Skeletal muscle cell (primary cell): ENCODE results near the gene PRKCZ.

Experiments used
- DNase-seq: peaks from one replicate; pipeline ENCODE4 v3.0.0-alpha.2; 2010; ENCODE audit warnings: low read depth
- H3K4me3 ChIP-seq: 2 replicates; pipeline ENCODE4 v1.5.1; 2011; ENCODE audit warnings: low read depth, mild to moderate bottlenecking, control low read depth, low read length, moderate library complexity

The PRKCZ gene

GRCh38 chr1:2228694-2229036 lies 178.5 kb downstream of the PRKCZ start:
- peak overlapping the region; percentile 76 for H3K4me3 ChIP-seq
- no peak for DNase-seq

DNA sequence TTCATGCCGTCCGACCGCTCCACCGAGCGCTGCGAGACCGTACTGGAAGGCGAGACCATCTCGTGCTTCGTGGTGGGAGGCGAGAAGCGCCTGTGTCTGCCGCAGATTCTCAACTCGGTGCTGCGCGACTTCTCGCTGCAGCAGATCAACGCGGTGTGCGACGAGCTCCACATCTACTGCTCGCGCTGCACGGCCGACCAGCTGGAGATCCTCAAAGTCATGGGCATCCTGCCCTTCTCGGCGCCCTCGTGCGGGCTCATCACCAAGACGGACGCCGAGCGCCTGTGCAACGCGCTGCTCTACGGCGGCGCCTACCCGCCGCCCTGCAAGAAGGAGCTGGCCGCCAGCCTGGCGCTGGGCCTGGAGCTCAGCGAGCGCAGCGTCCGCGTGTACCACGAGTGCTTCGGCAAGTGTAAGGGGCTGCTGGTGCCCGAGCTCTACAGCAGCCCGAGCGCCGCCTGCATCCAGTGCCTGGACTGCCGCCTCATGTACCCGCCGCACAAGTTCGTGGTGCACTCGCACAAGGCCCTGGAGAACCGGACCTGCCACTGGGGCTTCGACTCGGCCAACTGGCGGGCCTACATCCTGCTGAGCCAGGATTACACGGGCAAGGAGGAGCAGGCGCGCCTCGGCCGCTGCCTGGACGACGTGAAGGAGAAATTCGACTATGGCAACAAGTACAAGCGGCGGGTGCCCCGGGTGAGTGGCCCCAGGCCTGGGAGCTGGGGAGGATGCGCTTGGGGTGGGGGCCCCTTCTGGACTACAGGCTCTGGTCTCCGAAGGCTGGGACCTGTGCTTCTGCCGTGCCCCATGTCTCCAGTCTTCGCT lies 179.0 kb downstream of the PRKCZ start:
- no peak for DNase-seq
- H3K4me3 ChIP-seq, result peak overlapping the region; percentile 76

- peak overlapping the region; percentile 76 for H3K4me3 ChIP-seq
- DNase-seq, result no peak
Observed at GRCh38 chr1:2229911-2230731, 179.9 kb downstream of the PRKCZ start.

- no peak for DNase-seq
- peak overlapping the region; percentile 76 for H3K4me3 ChIP-seq
Observed at GRCh38 chr1:2230781-2231531, 180.7 kb downstream of the PRKCZ start.

- peak overlapping the region; percentile 76 for H3K4me3 ChIP-seq
Observed at GRCh38 chr1:2231532-2232254, 181.5 kb downstream of the PRKCZ start.

DNA sequence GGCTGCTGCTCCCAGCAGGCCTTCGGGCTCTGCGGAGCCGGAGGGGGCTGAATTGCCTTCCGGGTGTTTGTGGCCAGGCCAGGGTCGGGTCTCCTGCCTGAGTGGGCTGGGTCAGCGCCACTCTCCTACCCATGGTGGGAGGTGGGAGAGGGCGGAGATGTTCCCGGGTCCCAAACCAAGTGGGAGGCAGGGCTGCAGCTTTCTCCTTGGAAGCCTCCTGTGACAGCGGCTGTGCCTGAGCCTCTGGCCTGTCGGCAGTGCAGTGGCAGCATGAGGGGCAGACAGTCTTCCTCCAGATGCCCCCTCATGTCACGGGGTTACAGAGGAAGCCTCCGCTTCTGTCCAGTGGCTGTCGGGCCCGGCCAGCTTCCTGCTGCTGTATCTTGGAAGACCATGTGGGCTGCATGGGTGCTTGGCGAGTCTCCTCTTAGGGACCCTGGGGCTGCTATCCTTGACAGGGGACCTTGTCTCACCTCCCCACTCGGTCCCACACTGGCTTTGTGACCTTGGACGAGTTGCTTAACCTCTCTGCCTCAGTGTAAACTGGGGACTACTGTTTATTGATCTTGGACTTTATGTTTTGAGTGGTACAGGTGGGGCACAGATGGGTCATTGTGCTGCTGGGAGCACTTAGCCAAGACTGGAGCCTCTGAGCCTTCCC lies 182.2 kb downstream of the PRKCZ start:
- no peak for DNase-seq
- H3K4me3 ChIP-seq, result peak overlapping the region; percentile 76

More at GRCh38 chr1:2231532-2232254, 181.5 kb downstream of the PRKCZ start:
- DNase-seq, result no peak

DNA sequence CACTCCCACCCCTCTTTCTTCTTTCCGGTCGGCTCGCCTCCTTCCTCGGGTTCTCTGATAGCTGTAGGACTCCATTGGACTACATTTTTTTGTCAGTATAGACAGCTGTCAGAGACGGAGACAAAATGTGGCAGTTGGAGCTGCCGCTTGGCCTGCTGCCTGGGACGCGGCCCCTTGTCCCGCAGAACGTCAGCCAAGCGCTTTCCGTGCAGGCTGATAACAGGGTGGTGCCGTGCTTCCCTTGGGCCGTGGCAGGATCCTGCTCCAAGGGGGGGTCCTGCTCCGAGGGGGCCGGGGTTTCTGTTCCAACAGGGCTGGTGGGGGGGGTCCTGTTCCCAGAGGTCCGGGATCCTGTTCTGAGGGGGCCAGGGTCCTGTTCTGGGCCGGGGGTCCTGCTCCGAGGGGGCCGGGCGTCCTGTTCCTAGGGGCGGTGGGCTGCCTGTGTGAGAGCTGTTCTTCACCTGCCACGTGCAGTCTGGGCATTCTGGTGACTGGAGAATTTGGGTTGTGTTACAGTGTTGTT lies 182.8 kb downstream of the PRKCZ start:
- H3K4me3 ChIP-seq, result peak overlapping the region; percentile 76
- DNase-seq, result no peak

- no peak for DNase-seq
- peak overlapping the region; percentile 14 for H3K4me3 ChIP-seq
Observed at GRCh38 chr1:2233468-2233867, 183.3 kb downstream of the PRKCZ start.

- H3K4me3 ChIP-seq, result peak overlapping the region; percentile 33
- peak; percentile 86 for DNase-seq
Observed at GRCh38 chr1:2233997-2234761, 184.0 kb downstream of the PRKCZ start.

DNA sequence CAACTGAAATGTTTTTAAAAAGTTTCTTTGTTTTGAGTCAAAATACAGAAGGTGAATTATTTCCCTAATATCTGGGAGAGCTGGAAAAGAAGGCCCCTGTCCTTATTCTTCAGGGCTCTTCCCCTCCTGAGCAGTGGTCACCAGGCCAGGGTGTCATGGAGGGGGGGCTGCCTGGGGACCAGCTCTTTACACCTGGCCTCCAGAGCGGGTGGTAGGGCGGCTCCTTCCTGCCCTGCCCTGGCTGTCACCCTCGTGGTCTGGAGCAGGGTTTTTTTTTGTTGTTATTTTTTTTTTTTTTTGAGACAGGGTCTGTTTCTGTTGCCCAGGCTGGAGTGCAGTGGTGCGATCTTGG lies 184.5 kb downstream of the PRKCZ start:
- DNase-seq, result no peak
- H3K4me3 ChIP-seq, result no peak overlapping the region
